Activated gamma-delta T cell (primary cell): ENCODE data around the gene NUP93.

ENCODE experiments used
- DNase-seq: peaks from one replicate; lab custom pipeline; 2025; lab: John Stamatoyannopoulos, UW

NUP93 gene

GRCh38 chr16:56892705-56893104 lies 162.8 kb downstream of the NUP93 start:
- no peak for DNase-seq

GRCh38 chr16:56894331-56894917 lies 164.5 kb downstream of the NUP93 start:
- no peak for DNase-seq

GRCh38 chr16:56895813-56896212 lies 165.9 kb downstream of the NUP93 start:
- DNase-seq: no peak

- no peak for DNase-seq
Observed at GRCh38 chr16:56896244-56896643, 166.3 kb downstream of the NUP93 start.

- no peak for DNase-seq
Observed at GRCh38 chr16:56897026-56897799, 167.3 kb downstream of the NUP93 start.

GRCh38 chr16:56898847-56899246 lies 168.9 kb downstream of the NUP93 start:
- DNase-seq: no peak
